Measurements from ENCODE around the gene AP3S2.

- TF ChIP-seq, protein P1, sequence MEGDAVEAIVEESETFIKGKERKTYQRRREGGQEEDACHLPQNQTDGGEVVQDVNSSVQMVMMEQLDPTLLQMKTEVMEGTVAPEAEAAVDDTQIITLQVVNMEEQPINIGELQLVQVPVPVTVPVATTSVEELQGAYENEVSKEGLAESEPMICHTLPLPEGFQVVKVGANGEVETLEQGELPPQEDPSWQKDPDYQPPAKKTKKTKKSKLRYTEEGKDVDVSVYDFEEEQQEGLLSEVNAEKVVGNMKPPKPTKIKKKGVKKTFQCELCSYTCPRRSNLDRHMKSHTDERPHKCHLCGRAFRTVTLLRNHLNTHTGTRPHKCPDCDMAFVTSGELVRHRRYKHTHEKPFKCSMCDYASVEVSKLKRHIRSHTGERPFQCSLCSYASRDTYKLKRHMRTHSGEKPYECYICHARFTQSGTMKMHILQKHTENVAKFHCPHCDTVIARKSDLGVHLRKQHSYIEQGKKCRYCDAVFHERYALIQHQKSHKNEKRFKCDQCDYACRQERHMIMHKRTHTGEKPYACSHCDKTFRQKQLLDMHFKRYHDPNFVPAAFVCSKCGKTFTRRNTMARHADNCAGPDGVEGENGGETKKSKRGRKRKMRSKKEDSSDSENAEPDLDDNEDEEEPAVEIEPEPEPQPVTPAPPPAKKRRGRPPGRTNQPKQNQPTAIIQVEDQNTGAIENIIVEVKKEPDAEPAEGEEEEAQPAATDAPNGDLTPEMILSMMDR (IDR thresholded peaks at IDR 0.05), result no peak
- TF ChIP-seq POLR2A (IDR thresholded peaks at IDR 0.05), result no peak
Observed at GRCh38 chr15:89784686-89784960, 109.2 kb downstream of the AP3S2 start.

Data from adrenal gland (tissue), 5 donors.